CD14-positive monocyte (primary cell): Measurements from ENCODE around the gene ZP1. TPM values are rescaled to one million over a fixed set of nuclear protein-coding genes. Genes with fewer than 3 reads are reported as not detected.
A peak's percentile ranks its signal among the peaks of the same experiment; 100 is the strongest.

Experiments
- DNase-seq, 3 donors: peaks; one replicate each; pipeline ENCODE4 v3.0.0-alpha.2; 2011 to 2022
- H2AFZ ChIP-seq: 2 replicates; pipeline ENCODE4 v1.6.0; 2012; ENCODE audit warnings: mild to moderate bottlenecking, low read depth, low read length, inconsistent platforms; ENCODE audit not compliant: insufficient read depth, poor library complexity, severe bottlenecking
- H3K27ac ChIP-seq, 2 donors: 1 replicate in 1 of 2; 2 replicates in 1 of 2; pipeline ENCODE4 v1.5.1; 2012 to 2013; ENCODE audit warnings: low read length in 2 of 2, control low read depth in 1 of 2, inconsistent platforms in 1 of 2, low read depth in 1 of 2, mild to moderate bottlenecking in 1 of 2
- H3K27me3 ChIP-seq, 2 donors: one replicate each; pipeline versions ENCODE4 v1.6.0 to v1.6.1; 2011 to 2013; ENCODE audit warnings: low read length in 2 of 2; ENCODE audit not compliant: control insufficient read depth in 2 of 2, insufficient read depth in 2 of 2
- H3K36me3 ChIP-seq, 2 donors: replicated peaks in 1 of 2; 1 replicate in 1 of 2; 2 replicates in 1 of 2; pipeline versions ENCODE4 v1.5.1 to v1.6.1; 2012 to 2013; ENCODE audit warnings: low read length in 2 of 2, control low read depth in 1 of 2, inconsistent platforms in 1 of 2, mild to moderate bottlenecking in 1 of 2; ENCODE audit not compliant: insufficient read depth in 2 of 2, control insufficient read depth in 1 of 2
- H3K4me1 ChIP-seq, 2 donors: 1 replicate in 1 of 2; 2 replicates in 1 of 2; pipeline versions ENCODE4 v1.5.1 to v1.6.1; 2012 to 2013; ENCODE audit warnings: low read length in 2 of 2, control low read depth in 1 of 2, inconsistent platforms in 1 of 2, mild to moderate bottlenecking in 1 of 2, moderate library complexity in 1 of 2; ENCODE audit not compliant: insufficient read depth in 2 of 2, control insufficient read depth in 1 of 2
- H3K4me2 ChIP-seq: replicated peaks from 2 replicates; pipeline ENCODE3; 2012; ENCODE audit warnings: low read length, moderate library complexity, mild to moderate bottlenecking; ENCODE audit not compliant: poor library complexity, severe bottlenecking; ENCODE audit errors: extremely low read depth
- H3K4me3 ChIP-seq, 3 experiments: fragments of 200-600 bp in 1 of 3; sonication (generic) in 1 of 3; replicated peaks in 1 of 3; 1 replicate in 2 of 3; 2 replicates in 1 of 3; pipeline ENCODE4 v1.5.1; 2011 to 2013; ENCODE audit warnings: low read length in 3 of 3, mild to moderate bottlenecking in 3 of 3, control low read depth in 2 of 3, low read depth in 2 of 3, inconsistent platforms in 1 of 3, moderate library complexity in 1 of 3
- H3K79me2 ChIP-seq: 2 replicates; pipeline ENCODE4 v1.6.0; 2012; ENCODE audit warnings: mild to moderate bottlenecking, control low read depth, inconsistent platforms, low read length, moderate library complexity; ENCODE audit not compliant: insufficient read depth
- H3K9ac ChIP-seq: 2 replicates; pipeline ENCODE4 v1.6.0; 2017; ENCODE audit warnings: low read length, mild to moderate bottlenecking; ENCODE audit not compliant: insufficient read depth, poor library complexity, severe bottlenecking
- H3K9me3 ChIP-seq, 2 donors: replicated peaks in 1 of 2; 1 replicate in 1 of 2; 2 replicates in 1 of 2; pipeline versions ENCODE4 v1.5.1 to v1.6.1; 2012 to 2013; ENCODE audit warnings: low read length in 2 of 2, control low read depth in 1 of 2; ENCODE audit not compliant: control insufficient read depth in 1 of 2, insufficient read depth in 1 of 2
- H4K20me1 ChIP-seq: 2 replicates; pipeline ENCODE4 v1.6.0; 2012; ENCODE audit warnings: mild to moderate bottlenecking, low read length, control low read depth, moderate library complexity; ENCODE audit not compliant: insufficient read depth
- H3K27ac Mint-ChIP-seq, 7 donors: one replicate each; pipeline ENCODE4 v1.8.0; 2020; ENCODE audit warnings: mild to moderate bottlenecking in 7 of 7, mixed read lengths in 7 of 7, moderate library complexity in 6 of 7, inconsistent platforms in 2 of 7
- H3K27me3 Mint-ChIP-seq, 3 donors: one replicate each; pipeline ENCODE4 v1.8.0; 2021 to 2022; ENCODE audit warnings: low read depth in 3 of 3, mild to moderate bottlenecking in 3 of 3, mixed read lengths in 3 of 3, moderate library complexity in 3 of 3, inconsistent platforms in 1 of 3
- H3K36me3 Mint-ChIP-seq, 2 donors: one replicate each; pipeline ENCODE4 v1.8.0; 2020; ENCODE audit warnings: mixed read lengths in 2 of 2, inconsistent platforms in 1 of 2, mild to moderate bottlenecking in 1 of 2
- H3K4me1 Mint-ChIP-seq: one replicate; pipeline ENCODE4 v1.8.0; 2020; ENCODE audit warnings: mild to moderate bottlenecking, mixed read lengths
- H3K4me3 Mint-ChIP-seq, 2 donors: one replicate each; pipeline ENCODE4 v1.8.0; 2020; ENCODE audit warnings: mild to moderate bottlenecking in 2 of 2, mixed read lengths in 2 of 2, moderate library complexity in 1 of 2
- H3K9me3 Mint-ChIP-seq, 7 donors: one replicate each; pipeline ENCODE4 v1.8.0; 2020 to 2022; ENCODE audit warnings: mixed read lengths in 7 of 7, mild to moderate bottlenecking in 6 of 7, moderate library complexity in 6 of 7, inconsistent platforms in 2 of 7
- CTCF ChIP-seq: fragments of 200-600 bp; IDR thresholded peaks from one replicate; pipeline ENCODE4 v1.8.0; 2022; ENCODE audit warnings: antibody characterized with exemption, mild to moderate bottlenecking
- WGBS: methylation state at CpG from one replicate; pipeline ENCODE4 v1.1.5; 2013; ENCODE audit warnings: missing lambda C conversion rate; ENCODE audit not compliant: insufficient coverage; 5-methylcytosine and 5-hydroxymethylcytosine counted together
- intact Hi-C, 2 donors: fragments of 100-400 bp; cut with micrococcal nuclease; formaldehyde crosslinking; loops; one replicate each; pipeline versions ENCODE4 v1.15.0 to v1.15.1; 2023
- polyA plus RNA-seq, 3 donors: library from polyadenylated mRNA; depleted of rRNA in 1 of 3; unstranded in 2 of 3; stranded (reverse) in 1 of 3; fragments of 300-500 nt in 2 of 3; fragments of >200 nt in 1 of 3; fragmentation: Illumina TruSeq in 2 of 3; gene quantifications; 1 replicate in 2 of 3; 2 replicates in 1 of 3; pipeline ENCODE4 v1.2.3, GENCODE V29; 2012 to 2021

The ZP1 gene
- polyA plus RNA-seq, 3 donors, result 0.09 to 0.40 TPM; not detected in 1

- H4K20me1 ChIP-seq, result peaks cover 12% of the 10 kb centered on the region
- TF ChIP-seq CTCF, result no peak
- H3K27ac Mint-ChIP-seq, result peak overlapping the region in 3 of 7 donors; percentile 33 to 85 (median 35)
- H3K4me3 Mint-ChIP-seq, result no peak overlapping the region
- WGBS, result 90% methylated on average over 6 of the region's 12 CpGs
- peaks cover 2 to 17% of the 10 kb centered on the region in 2 donors for H3K36me3 Mint-ChIP-seq
- peaks cover 0 to 13% (median 6%) of the 10 kb centered on the region in 7 donors for H3K9me3 Mint-ChIP-seq
- H3K4me2 ChIP-seq, result no peak overlapping the region
- peaks cover 79% of the 10 kb centered on the region for H3K4me1 Mint-ChIP-seq
- H3K27ac ChIP-seq, result no peak overlapping the region
- no peak overlapping the region for H3K9ac ChIP-seq
- intact Hi-C loops, result no loop called here
- H3K4me1 ChIP-seq, result peaks cover 73 to 74% of the 10 kb centered on the region in 2 donors
- H3K9me3 ChIP-seq, result no peaks in the 10 kb centered on the region
- H2AFZ ChIP-seq, result no peak overlapping the region
- no peak overlapping the region for H3K4me3 ChIP-seq
- peaks cover 0 to 6% (median 2%) of the 10 kb centered on the region in 3 donors for H3K27me3 Mint-ChIP-seq
- H3K36me3 ChIP-seq, result no peaks in the 10 kb centered on the region
- H3K79me2 ChIP-seq, result peaks cover 32% of the 10 kb centered on the region
- H3K27me3 ChIP-seq, result no peaks in the 10 kb centered on the region
- no peak for DNase-seq
Measured at GRCh38 chr11:60912223-60912850, 45.0 kb downstream of the ZP1 start.

GRCh38 chr11:60912851-60913528, 45.6 kb downstream of the ZP1 start:
- H3K36me3 ChIP-seq, result no peaks in the 10 kb centered on the region
- peaks cover 0 to 13% (median 6%) of the 10 kb centered on the region in 7 donors for H3K9me3 Mint-ChIP-seq
- H3K4me1 ChIP-seq, result peaks cover 71 to 74% of the 10 kb centered on the region in 2 donors
- peak overlapping the region in 2 of 7 donors; percentile 92 to 98 for H3K27ac Mint-ChIP-seq
- H3K9me3 ChIP-seq, result no peaks in the 10 kb centered on the region
- H3K79me2 ChIP-seq, result peaks cover 38% of the 10 kb centered on the region
- H3K27me3 ChIP-seq, result no peaks in the 10 kb centered on the region
- peaks cover 12% of the 10 kb centered on the region for H4K20me1 ChIP-seq
- peak overlapping the region in 1 of 2 donors; percentile 100 for H3K4me3 Mint-ChIP-seq
- H3K4me2 ChIP-seq, result peak overlapping the region; percentile 82
- peaks cover 79% of the 10 kb centered on the region for H3K4me1 Mint-ChIP-seq
- peak overlapping the region; percentile 73 for H3K9ac ChIP-seq
- peak overlapping the region in 1 of 3 experiments; percentile 93 for H3K4me3 ChIP-seq
- 96% methylated on average over 21 of the region's 22 CpGs for WGBS
- peak overlapping the region; percentile 86 for H2AFZ ChIP-seq
- H3K36me3 Mint-ChIP-seq, result peaks cover 2 to 17% of the 10 kb centered on the region in 2 donors
- no peak for TF ChIP-seq CTCF
- intact Hi-C loops, result no loop called here
- peak overlapping the region in 1 of 2 donors; percentile 84 for H3K27ac ChIP-seq
- peaks cover 0 to 3% (median 0%) of the 10 kb centered on the region in 3 donors for H3K27me3 Mint-ChIP-seq
- no peak for DNase-seq
